Nephron progenitor cell (in vitro differentiated cells): Measurements from ENCODE around the gene MYEF2.

Experiments used
- DNase-seq: peaks from one replicate; pipeline ENCODE4 v3.0.0; 2021
- H3K27ac Mint-ChIP-seq: 2 replicates; pipeline ENCODE4 v1.8.0; 2021; ENCODE audit warnings: mild to moderate bottlenecking, moderate library complexity, mixed read lengths
- H3K27me3 Mint-ChIP-seq: 2 replicates; pipeline ENCODE4 v1.8.0; 2021; ENCODE audit warnings: mild to moderate bottlenecking, low read depth, mixed read lengths; ENCODE audit not compliant: poor library complexity
- H3K36me3 Mint-ChIP-seq: 2 replicates; pipeline ENCODE4 v1.8.0; 2021; ENCODE audit warnings: low read depth, mixed read lengths
- H3K4me1 Mint-ChIP-seq: 2 replicates; pipeline ENCODE4 v1.8.0; 2021; ENCODE audit warnings: mixed read lengths
- H3K4me3 Mint-ChIP-seq: 2 replicates; pipeline ENCODE4 v1.8.0; 2021; ENCODE audit warnings: mild to moderate bottlenecking, moderate library complexity, mixed read lengths
- H3K9me3 Mint-ChIP-seq: 2 replicates; pipeline ENCODE4 v1.8.0; 2021; ENCODE audit warnings: mild to moderate bottlenecking, moderate library complexity, mixed read lengths
- TF ChIP-seq, protein P1 (sequence below): fragments of 200-600 bp; sonication (generic); IDR thresholded peaks from 2 replicates; pipeline ENCODE4 v1.5.0; 2021; ENCODE audit warnings: antibody characterized with exemption

Gene MYEF2

DNA sequence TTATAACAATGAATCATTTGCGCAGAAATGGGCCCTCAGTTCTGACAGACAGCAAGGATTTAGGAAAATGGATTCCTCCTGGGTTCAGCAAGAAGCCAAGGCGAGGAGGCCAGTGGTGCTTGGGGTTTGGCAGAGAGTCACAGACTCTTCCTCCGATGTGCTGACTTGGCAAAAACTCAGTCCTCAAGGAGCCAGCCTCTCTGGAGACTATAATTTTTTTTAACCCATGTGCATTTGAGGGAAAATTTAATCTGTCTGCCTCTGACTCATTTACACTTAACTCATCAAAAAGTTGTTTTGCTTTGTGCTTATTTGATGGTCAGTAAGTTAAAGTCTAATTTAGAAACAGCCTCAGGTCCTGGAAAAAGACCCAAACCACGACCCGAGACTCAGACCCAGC is 91.5 kb downstream of the MYEF2 start:
- TF ChIP-seq, protein P1, sequence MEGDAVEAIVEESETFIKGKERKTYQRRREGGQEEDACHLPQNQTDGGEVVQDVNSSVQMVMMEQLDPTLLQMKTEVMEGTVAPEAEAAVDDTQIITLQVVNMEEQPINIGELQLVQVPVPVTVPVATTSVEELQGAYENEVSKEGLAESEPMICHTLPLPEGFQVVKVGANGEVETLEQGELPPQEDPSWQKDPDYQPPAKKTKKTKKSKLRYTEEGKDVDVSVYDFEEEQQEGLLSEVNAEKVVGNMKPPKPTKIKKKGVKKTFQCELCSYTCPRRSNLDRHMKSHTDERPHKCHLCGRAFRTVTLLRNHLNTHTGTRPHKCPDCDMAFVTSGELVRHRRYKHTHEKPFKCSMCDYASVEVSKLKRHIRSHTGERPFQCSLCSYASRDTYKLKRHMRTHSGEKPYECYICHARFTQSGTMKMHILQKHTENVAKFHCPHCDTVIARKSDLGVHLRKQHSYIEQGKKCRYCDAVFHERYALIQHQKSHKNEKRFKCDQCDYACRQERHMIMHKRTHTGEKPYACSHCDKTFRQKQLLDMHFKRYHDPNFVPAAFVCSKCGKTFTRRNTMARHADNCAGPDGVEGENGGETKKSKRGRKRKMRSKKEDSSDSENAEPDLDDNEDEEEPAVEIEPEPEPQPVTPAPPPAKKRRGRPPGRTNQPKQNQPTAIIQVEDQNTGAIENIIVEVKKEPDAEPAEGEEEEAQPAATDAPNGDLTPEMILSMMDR, result no peak
- no peak for DNase-seq
- no peak overlapping the region for H3K4me3 Mint-ChIP-seq
- peaks cover 6% of the 10 kb centered on the region for H3K27me3 Mint-ChIP-seq
- peaks cover 15% of the 10 kb centered on the region for H3K9me3 Mint-ChIP-seq
- H3K36me3 Mint-ChIP-seq, result peaks cover 10% of the 10 kb centered on the region
- H3K27ac Mint-ChIP-seq, result no peak overlapping the region
- H3K4me1 Mint-ChIP-seq, result peaks cover 48% of the 10 kb centered on the region

DNA sequence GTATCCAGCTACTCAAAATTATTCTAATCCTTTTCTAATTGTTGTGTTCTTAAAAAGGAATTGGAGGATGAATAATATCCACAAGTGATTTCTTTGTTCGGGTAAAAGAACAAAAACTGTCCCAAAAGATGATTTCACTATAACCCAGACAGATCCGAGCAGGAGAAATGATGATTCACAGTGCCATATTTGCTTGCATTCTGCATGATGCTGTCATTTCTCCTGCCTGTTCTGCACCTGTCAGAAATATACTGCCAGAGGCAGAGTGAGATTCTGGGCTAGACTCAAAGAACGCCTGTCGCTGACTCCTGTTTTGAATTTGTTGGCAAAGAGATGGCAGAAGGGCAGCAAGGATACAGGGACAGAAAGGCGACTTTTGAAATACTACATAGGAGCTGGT is 92.0 kb downstream of the MYEF2 start:
- Mint-ChIP-seq H3K36me3 (peaks cover 10% of the 10 kb centered on the region), H3K4me3 (no peak overlapping the region), H3K9me3 (peaks cover 15% of the 10 kb centered on the region), H3K4me1 (peaks cover 43% of the 10 kb centered on the region), H3K27me3 (peaks cover 6% of the 10 kb centered on the region), H3K27ac (no peak overlapping the region)
- no peak for DNase-seq
- TF ChIP-seq, protein P1, result no peak

DNA sequence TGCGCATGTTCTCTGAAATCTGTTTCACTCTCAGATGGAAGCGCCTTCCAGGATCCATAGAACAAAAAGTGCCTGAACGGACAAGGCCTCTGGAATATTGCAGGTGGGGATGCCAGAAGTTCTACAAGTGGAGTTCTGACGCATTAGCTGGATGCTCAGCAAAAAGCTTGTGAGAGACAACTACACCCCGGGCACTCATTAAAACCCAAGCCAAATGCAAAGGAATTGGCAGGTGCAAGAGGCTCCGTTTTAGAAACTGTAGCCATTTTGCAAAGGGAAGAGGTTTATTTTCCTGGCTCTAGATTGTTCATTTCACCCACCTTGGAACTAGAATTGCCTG is 92.5 kb downstream of the MYEF2 start:
- Mint-ChIP-seq H3K36me3 (peaks cover 10% of the 10 kb centered on the region), H3K27ac (no peak overlapping the region), H3K9me3 (peaks cover 15% of the 10 kb centered on the region), H3K27me3 (peaks cover 6% of the 10 kb centered on the region), H3K4me1 (peaks cover 42% of the 10 kb centered on the region), H3K4me3 (no peak overlapping the region)
- DNase-seq, result no peak
- TF ChIP-seq, protein P1, result no peak

DNA sequence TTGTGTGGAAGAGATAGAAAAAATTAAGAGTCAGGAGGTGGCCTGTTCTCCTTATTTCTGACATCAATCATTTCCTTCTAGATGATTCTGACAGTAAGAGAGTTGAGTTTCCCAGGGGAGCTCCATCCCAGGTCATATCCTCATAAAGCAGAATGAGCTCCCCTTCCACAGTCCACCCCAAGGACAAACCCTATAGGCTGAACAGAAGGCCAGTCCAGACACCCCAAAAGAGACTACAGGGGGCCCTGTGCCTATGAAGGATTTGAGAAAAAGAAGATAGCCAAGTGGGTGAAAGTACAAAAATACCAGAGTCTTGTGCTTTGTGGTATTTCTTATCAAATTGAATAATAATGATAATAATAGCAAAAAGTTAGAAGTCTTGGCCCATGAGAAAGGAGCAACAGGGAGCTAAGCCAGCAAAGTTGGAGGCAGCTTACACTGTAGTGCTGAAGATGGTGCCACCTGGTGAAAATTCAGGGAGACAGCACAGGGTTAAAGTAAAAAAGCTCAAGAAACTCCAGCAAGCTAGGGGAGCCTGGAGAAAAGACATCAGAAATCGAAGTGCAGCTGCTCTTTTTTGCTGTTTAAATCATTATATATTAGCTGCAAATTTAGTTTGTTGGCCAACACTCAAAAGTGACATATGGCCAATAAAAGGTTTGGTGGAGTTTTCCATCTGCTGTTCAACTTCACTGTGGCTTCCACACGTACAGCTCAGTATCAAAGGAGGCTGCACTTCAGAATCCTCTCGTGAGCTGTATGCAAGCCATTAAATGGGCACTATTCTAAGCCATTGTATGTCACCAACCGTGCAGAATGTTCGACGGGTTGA is 93.1 kb downstream of the MYEF2 start:
- H3K4me3 Mint-ChIP-seq, result no peak overlapping the region
- H3K27me3 Mint-ChIP-seq, result peaks cover 6% of the 10 kb centered on the region
- H3K9me3 Mint-ChIP-seq, result peaks cover 15% of the 10 kb centered on the region
- TF ChIP-seq, protein P1, result peak; percentile 59
- H3K27ac Mint-ChIP-seq, result no peak overlapping the region
- H3K36me3 Mint-ChIP-seq, result peaks cover 10% of the 10 kb centered on the region
- DNase-seq, result peak; percentile 17
- H3K4me1 Mint-ChIP-seq, result peaks cover 39% of the 10 kb centered on the region
